GM10847 (cell line): ENCODE data around the gene PRRC2A.

Source experiments
- POLR2A ChIP-seq: IDR thresholded peaks from 2 replicates; pipeline ENCODE4 v1.6.1; 2011; ENCODE audit not compliant: insufficient read length; ENCODE audit errors: extremely low read depth

PRRC2A gene

DNA sequence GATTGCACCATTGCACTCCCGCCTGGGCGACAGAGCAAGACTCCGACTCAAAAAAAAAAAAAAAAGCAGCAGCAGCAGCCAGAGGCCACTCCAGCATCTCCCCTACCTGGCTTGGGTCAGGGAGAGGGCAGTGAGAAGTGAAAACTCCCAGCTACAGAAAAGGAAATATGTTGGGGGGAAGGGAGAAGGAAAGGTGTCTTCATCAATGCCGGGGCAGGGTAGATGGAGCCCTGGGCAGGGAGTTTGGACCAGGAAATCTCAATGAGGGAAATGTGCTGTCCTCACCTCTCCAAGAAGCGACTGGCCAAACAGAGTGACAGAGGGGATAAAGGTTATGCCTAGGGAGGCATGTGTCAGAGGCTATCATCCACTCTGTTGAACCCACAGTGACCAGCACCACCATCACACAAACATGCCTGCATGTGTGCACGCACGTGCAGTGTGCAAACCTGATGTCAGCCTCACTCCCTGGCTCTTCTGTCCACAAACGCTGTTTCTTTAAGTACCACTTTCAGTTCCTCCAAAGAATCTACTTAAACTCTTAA, 6.4 kb upstream of the PRRC2A start:
- TF ChIP-seq POLR2A: no peak

DNA sequence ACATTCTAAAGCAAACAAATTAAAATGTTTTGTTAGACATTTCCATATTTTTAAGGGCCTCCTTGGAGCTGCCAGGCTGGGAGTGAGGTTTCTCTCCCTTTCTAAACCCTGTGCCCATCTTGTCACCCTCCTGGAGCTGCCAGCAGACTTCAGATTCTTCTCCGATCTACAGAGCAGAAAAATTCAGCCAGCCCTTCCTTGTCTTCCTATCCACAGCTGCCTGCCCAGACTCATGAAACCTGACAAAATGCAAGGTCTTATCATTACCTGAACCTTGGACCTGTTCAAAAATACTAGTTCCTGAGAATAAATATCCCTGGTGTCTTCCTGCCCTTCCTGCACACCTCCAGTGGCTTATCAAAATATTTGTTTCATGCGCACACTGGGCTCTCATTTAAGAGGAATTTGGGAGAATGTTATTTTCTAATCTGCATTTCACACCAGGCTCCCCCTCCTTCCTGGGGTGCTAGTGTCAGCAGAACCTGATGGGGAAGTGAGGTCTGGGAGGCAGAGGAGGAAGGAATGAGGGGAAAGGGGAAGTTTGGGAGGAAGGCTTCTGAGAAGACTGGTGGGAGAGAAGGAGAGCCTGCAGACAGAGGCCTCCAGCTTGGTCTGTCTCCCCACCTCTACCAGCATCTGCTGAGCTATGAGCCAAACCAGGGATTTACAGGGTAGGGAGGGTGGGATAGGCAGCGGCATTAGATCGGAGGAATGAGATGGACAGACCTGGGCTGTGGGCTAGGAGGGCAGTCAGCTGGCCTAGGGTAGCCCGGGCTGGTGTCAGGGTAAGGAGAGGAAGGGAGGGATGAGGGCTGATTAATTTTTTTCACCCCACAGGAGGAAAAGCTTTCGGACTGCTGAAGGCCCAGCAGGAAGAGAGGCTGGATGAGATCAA, 5.6 kb upstream of the PRRC2A start, which contains the start of gene AIF1:
AIF1 (plus strand) TSS at position 551 of the 895 bp plus-strand sequence; CDS start at position 647, 96 bp downstream.
- no peak for TF ChIP-seq POLR2A

DNA sequence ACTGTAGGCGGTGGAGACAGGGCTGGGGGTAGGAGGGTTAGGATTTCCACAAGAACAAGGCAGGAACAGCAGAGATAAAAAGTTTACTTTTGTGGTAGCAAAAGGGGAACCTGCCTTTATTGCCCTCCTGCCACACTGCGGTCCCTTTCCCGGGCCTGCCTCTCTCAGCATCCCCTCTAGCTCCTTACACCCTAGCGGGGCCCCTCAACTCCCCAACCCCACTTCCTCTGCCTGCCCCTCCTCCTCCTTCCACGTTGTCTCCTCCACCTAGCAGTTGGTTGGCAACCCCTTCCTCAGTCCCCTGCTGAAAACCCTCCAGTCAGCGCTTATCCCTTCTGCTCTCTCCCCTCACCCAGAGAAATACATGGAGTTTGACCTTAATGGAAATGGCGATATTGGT, 4.8 kb upstream of the PRRC2A start:
- no peak for TF ChIP-seq POLR2A

- TF ChIP-seq POLR2A: no peak
These were observed 3.5 kb upstream of the PRRC2A start for GRCh38 chr6:31617010-31617409.

DNA sequence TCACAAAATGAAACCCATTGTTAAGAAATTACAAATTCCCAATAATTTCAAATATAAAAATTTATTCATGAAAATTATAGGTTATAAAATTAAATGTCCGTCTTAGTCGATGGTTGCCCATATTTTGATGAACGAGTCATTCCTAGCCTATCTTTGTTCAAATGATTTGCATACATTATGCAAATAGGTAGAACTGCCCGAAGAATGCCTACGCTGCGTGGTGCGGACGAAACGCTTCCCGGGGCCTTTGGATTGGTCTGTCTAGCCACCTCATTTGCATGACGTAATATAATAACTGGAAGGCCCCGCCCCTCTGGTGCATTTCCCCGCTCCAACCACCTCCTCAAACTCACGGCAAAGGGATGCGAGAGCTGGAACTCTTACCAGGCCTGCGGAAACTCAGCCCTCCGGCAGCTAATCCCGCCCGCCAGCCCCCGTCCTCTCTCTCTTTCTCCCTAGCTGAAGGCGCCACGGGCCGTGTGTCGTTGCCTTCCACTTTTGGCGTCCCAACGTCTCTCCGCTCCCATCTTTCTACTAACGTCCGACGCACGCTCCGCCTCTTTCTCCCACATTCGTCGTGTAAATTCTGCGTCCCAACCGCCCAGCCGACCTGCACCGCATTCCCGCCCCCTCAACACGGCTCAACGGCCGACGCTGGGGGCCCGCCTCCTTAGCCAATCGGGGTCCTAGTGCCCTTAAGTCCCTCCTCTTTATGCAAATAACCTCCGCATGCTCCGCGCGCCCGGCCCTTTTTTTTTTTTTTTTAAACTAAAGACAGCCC, 520 bp upstream of the PRRC2A start:
- peak; percentile 84 for TF ChIP-seq POLR2A

DNA sequence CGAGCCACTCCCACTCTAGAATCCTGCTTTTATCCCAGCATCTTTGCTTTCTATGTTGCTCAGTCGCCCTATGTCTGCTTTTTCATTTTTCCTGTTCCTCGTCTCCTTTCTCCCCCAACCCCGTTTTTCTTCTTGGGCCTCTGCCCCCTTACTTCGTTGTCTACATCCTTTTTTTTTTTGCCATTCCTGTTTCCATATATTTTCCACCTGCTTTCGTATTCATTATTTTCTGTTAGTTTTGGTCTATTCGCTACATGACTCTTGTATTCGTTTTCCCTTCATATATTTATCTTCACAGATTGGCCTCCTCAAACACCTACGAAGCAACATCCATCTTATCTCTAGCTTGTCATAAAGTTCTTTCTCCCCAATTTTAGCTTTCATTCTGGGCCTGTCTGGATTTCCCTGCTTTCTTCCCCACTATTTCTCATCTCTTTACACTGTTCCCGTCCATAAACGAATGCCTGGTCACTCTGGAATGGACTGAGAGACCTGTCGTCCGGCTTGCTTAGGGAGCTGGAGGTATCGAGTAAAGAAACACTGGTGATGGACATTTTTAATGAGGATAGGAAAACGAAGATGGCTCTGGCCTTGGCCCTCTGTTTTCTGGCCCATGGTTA, 915 bp downstream of the PRRC2A start:
- TF ChIP-seq POLR2A: no peak

- no peak for TF ChIP-seq POLR2A
These were observed 1.5 kb downstream of the PRRC2A start for GRCh38 chr6:31621991-31622390.

GRCh38 chr6:31622684-31623091, 2.2 kb downstream of the PRRC2A start:
- TF ChIP-seq POLR2A: no peak

DNA sequence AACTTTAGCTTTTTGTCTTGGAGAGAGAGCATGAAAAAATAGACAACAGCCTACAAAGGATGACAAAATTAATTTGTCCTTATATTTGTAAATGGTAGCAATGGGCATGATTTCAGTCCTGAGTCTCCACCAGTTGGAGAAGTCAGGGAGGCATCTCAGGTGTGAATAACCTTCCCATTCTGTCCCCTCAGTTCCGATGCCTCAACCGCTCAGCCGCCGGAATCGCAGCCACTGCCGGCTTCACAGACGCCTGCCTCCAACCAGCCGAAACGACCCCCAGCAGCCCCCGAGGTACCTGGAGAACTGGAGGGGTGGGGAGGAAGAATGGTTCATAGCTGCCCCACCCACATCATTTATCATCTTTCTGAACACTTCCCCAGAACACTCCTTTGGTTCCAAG, 3.6 kb downstream of the PRRC2A start:
- no peak for TF ChIP-seq POLR2A

GRCh38 chr6:31626952-31627351, 6.4 kb downstream of the PRRC2A start:
- no peak for TF ChIP-seq POLR2A

- no peak for TF ChIP-seq POLR2A
These were observed 7.3 kb downstream of the PRRC2A start for GRCh38 chr6:31627690-31628287.

- no peak for TF ChIP-seq POLR2A
These were observed 8.5 kb downstream of the PRRC2A start for GRCh38 chr6:31629014-31629413.

- no peak for TF ChIP-seq POLR2A
These were observed 9.8 kb downstream of the PRRC2A start for GRCh38 chr6:31630177-31630934.

- no peak for TF ChIP-seq POLR2A
These were observed 10.7 kb downstream of the PRRC2A start for GRCh38 chr6:31631209-31631608.
